NCI-H2227 (cell line): Measurements from ENCODE around the gene G6PD.
"Not testable (repeated sequence)": the region's sequence is repeated elsewhere in the genome, so short reads cannot be mapped to it uniquely, and the experiment has no call there.

ENCODE experiments used
- DNase-seq: peaks from one replicate; lab custom pipeline; 2025; ENCODE audit not compliant: unreplicated experiment; lab: John Stamatoyannopoulos, UW

Gene G6PD

GRCh38 chrX:154545673-154546274 lies 872 bp downstream of the G6PD start:
- no peak for DNase-seq

DNA sequence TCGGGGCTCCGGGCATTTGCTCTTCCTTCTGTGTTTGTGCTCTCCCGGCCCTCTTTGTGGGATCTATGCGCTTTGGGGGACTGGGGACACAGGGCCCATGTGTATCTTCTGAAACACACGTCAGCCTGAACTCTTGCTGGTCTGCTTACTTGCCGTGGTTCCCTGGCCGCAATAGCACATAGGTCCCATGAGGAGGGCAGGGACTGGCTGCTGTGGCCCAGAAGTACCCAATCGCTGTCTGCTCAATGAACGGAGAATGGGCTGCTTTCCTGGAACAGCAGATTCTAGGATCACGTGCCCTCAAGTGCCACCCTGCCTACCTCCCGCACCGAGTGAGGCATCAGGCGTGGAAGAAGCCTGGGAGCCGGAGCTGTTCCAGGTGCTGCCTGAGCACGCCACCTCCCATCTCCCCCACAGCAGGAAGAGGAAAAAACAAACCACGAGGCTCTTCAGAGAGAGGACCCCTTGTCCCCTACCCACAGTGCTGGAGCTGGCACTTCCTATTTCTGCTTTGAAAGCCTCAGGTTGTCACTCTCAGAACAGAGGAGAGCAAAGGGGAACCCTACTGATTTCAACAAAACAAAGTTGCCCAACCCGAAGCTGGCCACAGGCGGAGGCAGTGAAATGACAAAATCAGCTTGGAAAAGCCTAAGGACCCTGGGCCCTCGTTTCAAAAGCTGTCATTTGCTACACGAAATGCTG lies 3.8 kb downstream of the G6PD start:
- DNase-seq: no peak

- DNase-seq: no peak
Observed at GRCh38 chrX:154541896-154542722, 4.5 kb downstream of the G6PD start.

GRCh38 chrX:154541589-154541895 lies 5.1 kb downstream of the G6PD start:
- no peak for DNase-seq

GRCh38 chrX:154540897-154541535 lies 5.6 kb downstream of the G6PD start:
- DNase-seq: no peak

GRCh38 chrX:154540365-154540764 lies 6.3 kb downstream of the G6PD start:
- not testable (repeated sequence) for DNase-seq

DNA sequence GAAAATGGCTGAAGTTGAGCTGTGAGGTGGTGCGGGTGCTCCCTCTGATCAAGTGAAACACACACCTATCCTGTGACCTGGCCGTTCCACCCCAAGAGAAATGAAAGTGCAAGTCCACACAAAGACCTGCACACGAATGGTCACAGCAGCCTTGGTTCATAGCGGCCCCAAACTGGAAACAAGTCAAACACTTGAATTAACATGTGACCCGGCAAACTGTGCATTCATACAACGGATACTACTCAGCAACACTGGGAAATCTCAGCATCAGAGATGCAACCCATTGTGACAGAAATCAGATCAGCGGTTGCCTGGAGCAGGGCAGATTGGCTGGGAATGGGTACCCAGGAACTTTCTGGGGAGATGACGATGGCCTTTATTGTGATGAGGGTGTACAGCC lies 7.6 kb downstream of the G6PD start:
- no peak for DNase-seq

DNA sequence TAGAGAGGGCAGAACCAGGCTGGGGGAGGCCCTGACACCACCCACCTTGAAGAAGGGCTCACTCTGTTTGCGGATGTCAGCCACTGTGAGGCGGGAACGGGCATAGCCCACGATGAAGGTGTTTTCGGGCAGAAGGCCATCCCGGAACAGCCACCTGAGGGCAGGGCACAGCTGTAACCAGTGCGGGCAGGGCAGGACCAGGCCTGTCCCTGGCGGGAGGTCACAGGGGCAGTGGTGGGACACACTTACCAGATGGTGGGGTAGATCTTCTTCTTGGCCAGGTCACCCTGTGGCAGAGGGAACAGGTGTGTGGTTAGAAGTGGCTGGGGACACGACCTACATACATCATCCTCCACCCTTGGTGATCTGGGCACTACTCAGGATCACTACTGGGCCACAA lies 10.8 kb downstream of the G6PD start:
- DNase-seq: no peak

DNA sequence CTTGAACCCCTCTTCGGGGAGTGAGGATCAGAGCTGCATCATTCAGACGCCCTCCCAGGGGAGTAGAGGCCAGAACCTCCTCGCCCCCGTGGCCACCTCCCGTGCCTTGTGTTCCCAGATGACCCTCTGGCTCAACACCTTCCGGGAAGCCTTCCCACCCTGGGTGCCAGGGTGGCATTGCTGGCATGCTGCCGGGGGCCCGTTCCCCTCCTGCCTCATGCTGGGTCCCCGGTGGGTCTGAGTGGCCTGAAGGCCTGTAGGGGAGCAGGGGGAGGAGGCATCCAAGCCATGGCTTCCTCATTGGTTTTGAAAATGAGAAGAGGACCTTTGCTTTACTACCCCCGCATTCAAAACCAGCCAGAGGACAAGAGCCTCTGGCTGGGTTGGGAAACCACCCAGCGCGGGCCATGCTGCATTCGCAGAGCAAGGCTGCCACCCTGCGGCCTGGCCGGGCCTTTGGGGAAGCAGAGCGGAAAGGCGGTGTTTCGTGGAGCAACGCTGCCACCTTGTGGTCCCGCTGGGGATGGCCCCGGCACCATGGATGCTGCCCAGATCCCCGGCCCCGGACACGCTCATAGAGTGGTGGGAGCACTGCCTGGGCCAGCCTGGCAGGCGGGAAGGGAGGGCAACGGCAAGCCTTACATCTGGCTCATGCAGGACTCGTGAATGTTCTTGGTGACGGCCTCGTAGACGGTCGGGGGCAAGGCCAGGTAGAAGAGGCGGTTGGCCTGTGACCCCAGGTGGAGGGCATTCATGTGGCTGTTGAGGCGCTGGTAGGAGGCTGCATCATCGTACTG lies 11.9 kb downstream of the G6PD start:
- peak; percentile 91 for DNase-seq

- no peak for DNase-seq
Observed at GRCh38 chrX:154532690-154533089, 14.0 kb downstream of the G6PD start.

GRCh38 chrX:154531626-154532025 lies 15.0 kb downstream of the G6PD start:
- no peak for DNase-seq

DNA sequence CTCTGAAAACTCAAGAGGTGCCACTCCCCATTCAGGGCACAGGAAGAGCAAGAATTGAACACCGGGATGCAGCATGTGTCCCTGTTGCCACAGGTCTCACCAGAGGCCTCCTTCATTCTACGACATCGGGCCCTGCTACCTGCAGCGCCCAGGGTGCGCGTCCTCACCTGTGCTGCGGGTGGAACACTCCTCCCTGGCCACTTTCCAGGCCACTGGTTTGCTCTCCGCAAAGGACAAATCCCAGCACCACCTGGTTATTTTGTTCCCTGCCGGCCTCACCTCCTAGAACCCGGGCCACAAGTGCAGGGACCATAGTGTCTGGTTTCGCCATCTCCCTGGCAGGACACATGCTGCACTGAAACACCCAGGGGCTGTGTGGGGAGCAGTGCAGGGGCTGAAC lies 16.4 kb downstream of the G6PD start:
- no peak for DNase-seq

DNA sequence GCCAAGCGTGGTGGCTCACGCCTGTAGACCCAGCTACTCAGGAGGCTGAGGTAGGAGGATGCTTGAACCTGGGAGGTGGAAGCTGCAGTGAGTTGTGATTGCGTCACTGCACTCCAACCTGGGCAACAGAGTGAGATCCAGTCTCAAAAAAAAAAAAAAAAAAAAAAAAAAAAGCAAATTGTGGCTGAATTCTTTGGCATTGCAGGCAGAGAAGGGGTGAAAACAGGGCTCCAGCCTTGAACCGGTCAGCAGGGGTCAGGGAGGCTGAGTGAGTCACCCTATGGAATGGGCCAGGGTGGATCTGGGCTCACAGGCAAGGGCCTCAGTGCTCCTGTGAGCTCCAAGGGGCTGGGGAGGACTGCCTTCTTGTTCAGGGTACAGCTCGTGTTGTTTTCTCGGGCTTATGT lies 17.4 kb downstream of the G6PD start:
- DNase-seq: no peak

- DNase-seq: peak; percentile 83
Observed at GRCh38 chrX:154526901-154527675, 19.6 kb downstream of the G6PD start.

- DNase-seq: no peak
Observed at GRCh38 chrX:154525606-154526490, 20.8 kb downstream of the G6PD start.

GRCh38 chrX:154519389-154519788 lies 27.3 kb downstream of the G6PD start:
- DNase-seq: no peak

DNA sequence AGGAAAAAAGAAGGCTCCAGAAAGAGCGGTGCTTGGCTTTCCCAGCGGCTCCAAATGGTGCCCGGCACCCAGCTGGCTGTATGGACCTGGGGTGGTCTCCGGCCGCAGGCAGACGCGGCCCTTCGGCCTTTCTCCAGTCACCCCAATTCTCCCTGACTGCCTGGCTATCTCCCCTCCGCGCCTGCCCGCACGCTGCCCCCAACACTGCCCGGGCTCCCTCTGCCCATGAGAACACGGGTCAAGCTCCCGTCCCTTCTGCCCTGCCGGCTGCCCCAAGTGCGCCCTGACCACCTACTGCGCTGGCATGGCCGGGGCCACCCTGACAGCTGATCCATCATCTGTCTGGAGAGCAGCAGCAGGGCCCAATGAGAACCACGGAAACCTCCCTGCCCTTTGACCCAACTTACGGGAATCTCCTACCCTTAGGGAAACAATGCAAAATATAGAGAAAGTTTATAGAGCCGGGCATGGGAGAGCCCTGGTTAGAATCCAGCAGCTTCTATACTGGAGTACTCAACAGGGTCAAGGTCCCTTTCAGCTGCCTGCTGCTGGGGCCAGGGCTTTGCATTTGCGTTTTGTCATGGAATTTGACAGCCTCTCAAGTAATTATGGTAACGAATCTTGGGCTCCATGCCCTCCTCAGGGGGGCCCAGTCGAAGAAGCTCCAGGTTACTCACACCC lies 29.4 kb downstream of the G6PD start:
- DNase-seq: no peak

DNA sequence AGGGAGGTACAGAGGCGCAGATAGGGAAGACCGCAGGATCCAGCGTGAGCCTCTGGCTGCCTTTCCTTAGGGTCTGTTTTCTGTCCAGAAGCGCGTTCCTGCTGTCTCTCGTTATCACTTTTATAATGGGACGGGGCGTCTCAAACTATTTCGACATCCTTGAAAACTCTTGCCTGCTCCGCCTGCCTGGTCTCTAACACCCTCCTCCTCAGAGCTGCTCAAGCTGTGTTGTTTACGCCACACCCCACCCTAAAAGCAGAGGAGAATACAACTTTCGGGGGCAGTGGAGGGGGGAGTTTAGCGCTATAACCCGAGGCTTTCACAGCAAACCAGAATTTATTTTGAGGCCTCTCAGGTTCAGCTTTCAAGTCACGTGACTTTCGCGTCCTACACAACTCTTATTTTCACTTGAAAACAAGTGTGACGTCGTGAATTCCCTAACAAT lies 30.0 kb downstream of the G6PD start:
- peak; percentile 27 for DNase-seq
